HG03457 (cell line): ENCODE data around the gene PRPS2.

Experiments
- ATAC-seq: cut with Tn5 transposase; IDR thresholded peaks from one replicate; pipeline ENCODE4 v1.9.1; 2021; ENCODE audit warnings: moderate number of reproducible peaks; ENCODE audit not compliant: unreplicated experiment

PRPS2 gene

DNA sequence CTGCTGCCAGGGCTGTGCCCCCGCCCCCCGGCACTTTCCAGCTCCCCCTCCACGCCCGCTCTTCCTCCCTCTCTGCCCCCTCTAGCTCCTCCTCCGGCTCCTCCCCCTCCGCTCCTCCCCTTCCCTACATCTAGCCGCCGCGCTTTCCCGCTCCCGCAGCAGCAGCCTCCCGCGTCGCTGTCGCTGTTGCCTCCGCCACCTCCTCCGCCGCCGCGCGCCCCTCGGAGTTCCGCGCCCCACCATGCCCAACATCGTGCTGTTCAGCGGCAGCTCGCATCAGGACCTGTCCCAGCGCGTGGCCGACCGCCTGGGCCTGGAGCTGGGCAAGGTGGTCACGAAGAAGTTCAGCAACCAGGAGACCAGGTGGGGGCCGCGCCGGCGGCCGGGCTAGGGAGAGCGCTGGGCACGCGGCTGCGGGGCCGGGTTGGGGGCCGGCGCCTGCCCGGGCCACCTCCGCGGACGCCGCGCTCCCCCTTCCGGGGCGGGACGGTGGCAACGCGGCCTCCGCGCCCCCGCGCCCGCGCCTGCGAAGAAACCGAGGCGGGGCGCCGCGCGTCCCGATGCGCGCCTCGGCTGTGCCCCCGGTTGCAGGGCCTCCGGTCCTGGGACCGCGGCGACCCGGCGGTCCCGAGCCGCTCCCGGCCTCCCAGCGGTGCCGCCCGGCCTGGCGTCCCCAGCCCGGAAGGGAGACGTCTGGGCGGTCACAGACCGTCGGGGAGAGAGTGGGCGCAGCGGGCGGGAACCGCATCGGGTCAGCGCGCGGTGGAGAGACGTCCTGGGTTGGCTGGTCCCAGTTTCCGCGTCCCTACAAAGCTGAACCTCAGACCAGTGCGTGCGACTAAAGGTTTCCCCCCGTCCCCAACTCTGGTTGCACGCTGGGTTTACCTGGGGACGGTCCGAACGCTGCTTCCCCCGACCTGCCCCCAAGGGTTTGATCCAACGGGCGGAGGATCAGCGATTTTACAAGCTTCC lies at the start of gene PRPS2:
PRPS2 (plus strand) TSS at position 156 of the 972 bp plus-strand sequence; CDS start at position 242, 86 bp downstream.
- ATAC-seq: peak; percentile 61

DNA sequence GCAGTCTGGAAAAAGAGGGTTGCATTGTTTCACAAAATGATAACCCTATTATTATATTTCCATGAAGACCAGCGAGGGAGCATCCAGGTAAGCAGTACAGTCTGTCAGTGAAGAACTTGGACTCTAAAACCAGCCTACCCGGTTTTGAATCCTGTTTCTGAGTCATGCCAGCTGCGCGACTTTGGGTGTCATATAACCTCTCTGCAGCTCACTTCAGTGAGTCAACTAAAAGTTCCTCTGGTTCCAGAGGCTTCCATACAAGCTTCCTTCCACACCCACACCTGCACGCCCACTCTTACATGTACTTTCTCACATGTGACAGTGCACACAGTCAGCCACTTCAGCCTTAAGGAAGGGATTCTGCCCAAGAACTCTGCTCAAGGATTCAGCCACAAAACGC lies 49.8 kb upstream of the PRPS2 start:
- ATAC-seq: no peak

DNA sequence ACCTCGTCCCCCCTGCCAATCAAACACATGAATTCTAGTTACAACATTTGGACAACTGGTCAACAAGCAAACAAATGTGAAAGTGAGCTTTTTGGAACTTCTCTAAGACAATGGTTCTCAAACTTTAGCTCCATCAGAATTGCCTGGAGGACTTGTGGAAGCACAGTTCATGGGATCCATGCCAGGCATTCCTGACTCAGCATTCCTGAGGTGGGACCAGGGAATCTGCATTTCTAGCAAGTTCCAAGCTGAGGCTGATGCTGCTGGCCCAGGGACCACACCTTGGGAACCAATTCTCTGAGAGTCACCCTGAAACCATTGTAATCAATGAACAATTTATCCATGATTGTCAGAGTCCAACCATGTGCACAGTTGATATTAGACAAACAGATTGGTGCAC lies 43.8 kb upstream of the PRPS2 start:
- ATAC-seq: no peak

DNA sequence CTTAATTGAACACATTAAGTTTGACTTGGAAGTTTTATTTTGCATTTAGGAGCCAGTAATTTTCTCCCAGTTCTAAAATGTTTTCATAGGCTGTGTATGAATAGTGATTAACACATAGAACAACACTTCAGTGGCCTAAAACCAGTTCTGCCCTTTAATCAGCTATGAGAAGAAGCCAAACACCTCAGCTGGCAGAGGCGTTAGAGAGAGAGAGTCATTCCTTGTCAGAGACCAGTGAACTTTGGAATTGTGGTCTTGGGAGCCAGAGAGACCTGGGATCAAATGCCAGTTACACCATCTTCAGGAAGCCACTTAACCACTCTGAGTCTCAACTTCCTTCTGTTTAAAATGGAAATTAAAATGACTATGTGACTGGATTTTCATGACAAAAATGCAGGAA lies 39.3 kb upstream of the PRPS2 start:
- no peak for ATAC-seq

DNA sequence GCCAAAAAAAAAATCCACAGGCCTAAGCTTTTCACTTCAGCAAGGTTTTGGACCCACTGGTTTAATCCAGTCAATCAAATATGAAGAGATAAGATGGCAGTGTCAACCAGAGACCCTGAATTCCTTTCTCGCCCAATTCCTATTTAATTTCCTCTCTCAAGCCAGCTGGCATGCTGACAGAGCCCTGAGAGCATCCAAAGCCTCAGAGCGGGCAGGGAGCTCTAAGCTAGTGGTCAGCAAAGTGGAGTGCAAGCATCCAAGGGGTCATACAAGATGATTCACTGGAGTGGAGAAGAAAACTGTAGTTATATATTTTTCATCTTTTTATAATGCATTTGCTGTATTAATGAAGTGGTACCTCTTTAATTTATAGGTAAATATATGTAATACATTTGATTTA lies 37.8 kb upstream of the PRPS2 start:
- no peak for ATAC-seq

DNA sequence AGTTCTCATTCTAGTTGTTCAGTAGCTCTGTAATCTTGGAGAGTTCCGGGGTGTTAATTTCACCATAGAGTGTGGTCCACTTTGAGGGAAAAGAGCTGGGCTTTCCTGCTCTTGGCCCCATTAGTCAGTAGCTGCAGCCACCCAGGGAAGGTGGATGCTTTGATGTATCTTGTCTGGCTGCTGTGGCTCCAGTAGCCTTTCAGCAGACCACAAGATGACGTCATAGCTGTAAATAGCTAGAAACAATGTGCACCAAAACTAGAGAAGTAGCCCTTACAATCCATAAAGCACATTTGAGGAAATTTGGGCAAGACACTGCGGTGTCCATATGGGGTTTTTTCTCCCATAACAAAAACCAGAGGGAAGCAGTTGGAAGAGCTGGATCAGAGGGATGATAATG lies 32.9 kb upstream of the PRPS2 start:
- no peak for ATAC-seq

DNA sequence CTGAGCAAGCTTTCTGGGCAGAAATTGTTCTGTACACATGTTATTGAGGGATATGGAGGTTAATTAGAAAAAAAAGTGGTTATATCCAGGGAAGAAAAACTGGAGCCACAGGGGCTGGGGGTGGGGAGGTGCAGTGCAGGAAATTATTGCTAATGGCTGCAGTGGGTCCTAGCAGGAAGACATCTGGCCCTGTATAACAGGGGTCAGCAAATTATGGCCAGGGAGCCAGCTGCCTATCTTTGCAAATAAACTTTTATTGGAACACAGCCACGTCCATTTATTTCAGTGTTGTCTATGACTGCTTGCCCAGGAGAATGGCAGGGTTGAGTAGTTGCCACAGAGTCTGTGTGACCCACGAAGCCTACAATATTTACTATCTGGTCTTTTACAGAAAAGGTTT lies 23.4 kb upstream of the PRPS2 start:
- ATAC-seq: no peak

DNA sequence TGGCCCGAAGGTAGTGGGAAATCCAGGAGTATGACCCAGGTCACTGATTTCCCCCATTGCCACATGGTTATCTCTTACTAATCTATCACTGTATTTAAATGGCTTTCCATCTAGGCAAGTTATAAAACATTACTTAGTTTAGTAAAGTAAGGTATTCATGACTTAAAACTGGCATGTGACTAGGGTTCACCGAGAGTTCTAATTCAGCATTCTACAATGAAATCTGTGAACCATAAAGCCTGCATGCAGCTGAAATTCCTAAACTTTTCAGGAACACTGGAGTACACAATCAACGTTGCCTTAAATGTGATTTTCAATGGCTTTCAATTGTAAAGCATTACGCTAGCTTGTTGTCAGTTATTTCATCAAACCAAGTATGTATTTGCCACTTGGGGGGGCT lies 22.7 kb upstream of the PRPS2 start:
- no peak for ATAC-seq

DNA sequence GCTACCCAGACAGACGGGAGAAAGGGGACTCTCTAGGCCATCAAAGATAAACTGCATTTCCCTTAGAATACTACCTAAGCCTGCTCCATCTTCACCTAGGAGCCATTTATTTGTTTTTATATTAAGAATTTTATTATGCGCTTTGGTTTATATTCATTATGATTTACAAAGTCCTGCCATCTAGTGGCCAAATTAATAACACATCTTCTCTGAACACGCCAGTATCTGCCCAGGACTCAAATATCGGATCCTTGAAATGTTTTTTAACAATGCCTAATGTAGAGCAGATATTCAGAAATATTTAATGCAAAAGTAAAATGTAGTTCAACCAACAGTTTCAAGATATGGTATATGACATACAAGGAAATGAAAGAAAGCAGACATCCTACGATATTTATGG lies 20.8 kb upstream of the PRPS2 start:
- no peak for ATAC-seq

DNA sequence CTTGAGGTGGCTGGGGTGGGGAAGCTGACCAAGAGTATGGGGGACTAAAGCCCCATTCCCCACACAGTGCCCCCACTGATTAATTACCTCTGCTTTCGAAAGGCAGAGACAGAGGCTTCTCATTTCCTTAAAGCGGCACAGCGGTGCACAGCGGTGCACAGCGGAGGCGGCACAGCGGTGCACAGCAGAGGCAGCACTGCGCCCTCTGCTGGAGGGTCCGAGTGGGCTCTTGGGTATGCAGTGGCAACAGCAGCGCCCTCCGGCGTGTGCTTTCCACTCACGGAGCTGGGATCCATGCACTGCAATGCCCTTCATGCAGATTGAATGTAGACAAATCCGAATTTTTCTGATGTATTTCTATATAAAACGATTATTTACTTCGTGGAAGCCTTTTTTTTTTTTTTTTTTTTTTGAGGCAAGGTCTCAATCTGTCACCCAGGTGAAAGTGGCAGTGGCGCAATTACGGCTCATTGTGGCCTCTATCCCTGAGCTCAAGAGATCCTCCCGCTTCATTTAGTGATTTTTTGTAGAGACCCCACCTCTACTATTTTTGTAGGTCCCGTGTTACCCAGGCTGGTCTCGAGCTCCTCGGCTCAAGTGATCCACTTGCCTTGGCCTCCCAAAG lies 19.7 kb upstream of the PRPS2 start:
- peak; percentile 96 for ATAC-seq

DNA sequence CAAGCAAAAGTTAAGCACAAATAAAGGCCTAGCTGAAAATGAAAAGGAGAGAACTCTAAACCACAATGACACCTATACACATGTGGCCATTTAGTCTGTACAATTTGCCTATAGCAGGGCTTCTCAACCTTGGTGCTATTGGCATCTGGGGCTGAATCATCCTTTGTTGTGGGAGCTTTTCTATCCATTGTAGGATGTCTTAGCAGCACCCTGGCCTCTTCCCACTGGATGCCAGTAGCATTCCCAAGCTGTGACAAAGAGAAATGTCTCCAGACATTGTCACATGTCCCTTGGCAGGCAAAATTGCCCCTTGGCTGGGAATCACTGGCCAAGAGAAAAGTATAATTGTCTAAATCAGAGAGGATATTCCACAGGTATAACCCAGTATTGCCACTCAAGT lies 13.5 kb upstream of the PRPS2 start:
- no peak for ATAC-seq

DNA sequence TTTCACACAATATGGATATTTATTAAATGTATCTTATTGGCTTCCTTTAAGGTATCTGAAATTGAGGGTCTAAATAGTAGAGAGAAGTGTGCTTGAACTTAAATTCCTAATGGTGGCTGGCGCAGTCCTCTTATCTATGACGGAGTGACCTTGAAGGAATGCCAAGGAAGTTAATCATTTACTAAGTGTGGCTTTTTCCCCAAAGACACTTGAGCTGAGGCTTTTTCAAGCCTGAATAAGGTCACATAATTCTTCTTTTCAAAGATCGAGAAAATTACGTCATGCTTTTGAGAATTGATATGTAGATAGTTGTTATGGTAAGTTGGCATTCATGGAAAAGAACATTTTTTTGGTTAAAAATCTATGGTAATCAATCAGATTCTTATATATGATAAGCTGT lies 11.7 kb upstream of the PRPS2 start:
- no peak for ATAC-seq

DNA sequence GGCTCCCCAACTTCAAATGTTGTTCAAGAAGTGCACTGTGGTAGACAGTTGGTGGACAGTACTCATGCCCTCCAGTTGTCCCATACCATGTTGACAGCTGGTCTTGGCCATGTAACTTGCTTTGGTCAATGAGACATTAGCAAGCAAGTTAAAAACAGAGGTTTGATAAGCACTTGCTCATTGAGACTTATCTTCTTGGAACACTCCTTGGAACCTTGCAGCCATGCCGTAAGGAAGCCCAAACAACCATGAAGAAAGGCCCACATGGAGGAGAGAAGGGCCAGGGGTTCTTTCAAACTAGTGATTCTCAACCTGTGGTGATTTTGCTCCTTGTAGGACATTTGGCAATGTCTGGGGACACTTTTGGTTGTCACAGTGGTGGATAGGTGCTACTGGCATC lies 2.6 kb upstream of the PRPS2 start:
- ATAC-seq: no peak

DNA sequence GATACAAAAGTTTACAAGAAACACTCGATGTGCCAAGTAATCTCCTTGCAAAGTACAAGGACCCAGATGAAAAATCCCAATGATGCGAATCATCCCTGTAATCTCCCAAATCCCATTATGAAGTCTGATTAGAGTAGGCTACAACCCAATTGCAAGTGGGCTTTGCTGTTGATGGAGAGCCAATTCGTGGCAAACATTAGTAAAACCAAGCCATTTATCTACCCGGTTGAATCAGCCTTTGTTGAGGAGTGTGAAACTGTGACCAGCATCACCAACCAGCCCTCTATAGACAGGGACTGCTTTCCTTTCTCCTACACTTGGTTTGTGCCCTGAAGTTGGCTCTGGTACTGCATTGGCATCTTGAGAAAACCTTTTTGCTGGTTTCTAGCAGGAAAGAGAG lies 1.2 kb upstream of the PRPS2 start:
- ATAC-seq: no peak

DNA sequence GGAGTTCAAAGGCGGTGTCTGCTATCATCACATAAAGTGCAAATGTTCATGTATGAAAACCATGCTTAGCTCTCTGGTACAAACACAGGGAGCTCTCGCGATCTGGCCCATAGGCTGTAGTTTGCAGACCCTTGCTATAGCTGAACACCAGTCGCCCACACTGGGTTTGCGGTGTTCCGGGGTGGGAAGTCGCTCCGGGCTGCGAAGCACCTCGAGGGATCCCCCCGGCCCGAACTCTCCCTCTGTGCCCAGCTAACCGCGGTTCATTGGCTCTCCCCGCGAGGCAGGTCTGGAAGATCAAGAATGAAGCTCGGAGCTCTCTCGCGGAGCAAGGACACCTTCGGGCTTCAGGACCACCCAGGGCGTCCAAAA lies 341 bp upstream of the PRPS2 start:
- ATAC-seq: no peak

DNA sequence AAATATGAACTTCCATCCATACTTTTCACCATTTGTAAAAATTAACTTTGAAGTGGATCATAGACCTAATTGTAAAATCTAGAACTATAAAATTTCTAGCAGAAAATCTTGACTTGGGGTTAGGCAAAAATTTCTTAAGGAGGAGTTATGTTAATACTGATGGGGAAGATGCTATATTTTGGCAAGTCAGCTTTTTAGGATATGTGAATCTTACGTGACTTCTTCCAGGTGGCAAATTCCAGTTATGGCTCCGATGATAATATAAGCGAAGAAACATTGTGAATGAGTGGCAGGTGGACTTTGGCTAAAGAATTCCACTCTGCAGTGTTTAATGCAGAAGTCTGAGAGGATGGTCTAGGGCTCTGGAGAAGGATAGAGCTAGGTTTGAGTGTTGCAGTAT lies 1.5 kb downstream of the PRPS2 start:
- no peak for ATAC-seq

DNA sequence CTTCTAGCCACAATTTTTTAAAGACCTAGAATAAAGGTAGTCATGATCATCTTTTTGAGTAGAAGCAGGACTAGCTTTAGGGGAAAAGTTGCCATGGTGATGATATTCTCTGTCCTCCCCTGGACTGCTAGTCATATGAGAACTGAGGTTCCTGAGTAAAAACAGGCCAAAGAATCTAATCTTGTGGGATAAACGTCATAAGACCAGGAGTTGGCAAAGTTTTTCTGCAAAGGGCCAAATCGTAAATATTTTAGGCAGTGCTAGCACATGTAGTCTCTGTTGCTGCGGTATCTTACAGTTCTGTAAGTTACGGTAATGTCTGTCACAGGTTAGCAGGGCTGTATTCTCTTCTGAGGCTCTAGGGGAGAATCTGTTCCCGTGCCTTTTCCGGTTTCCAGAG lies 3.4 kb downstream of the PRPS2 start:
- ATAC-seq: no peak

DNA sequence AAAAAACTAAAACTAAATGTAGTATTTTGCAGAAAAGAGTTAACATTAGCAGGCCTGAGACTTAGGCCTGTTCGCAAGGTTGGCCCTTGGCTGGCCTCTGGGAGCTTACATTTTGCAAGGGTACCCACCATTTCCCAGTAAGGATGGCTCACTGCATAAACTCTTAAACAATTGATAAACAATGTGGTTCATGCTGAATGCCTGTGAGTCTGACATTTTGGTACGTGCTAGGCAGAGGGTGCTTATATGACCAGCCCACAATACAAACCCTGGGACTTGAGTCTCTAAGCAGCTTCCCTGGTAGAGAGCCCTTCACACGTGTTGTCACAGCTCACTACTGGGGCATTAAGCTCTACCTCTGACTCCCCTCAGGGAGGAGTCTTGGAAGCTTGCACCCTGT lies 7.4 kb downstream of the PRPS2 start:
- no peak for ATAC-seq

DNA sequence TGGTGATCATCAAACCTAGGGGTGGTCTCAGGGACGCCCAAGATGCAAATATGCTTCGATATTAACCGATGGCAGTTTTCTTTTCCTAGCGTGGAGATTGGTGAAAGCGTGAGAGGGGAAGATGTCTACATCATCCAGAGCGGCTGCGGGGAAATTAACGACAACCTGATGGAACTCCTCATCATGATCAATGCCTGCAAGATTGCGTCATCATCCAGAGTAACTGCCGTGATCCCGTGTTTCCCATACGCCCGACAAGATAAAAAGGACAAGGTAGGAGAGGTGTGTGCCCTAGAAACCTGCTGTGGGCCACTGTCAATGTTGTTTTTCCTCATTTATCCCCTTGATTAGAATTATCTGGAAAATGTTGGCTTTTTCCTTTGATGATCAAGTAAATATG lies 7.9 kb downstream of the PRPS2 start:
- ATAC-seq: no peak

DNA sequence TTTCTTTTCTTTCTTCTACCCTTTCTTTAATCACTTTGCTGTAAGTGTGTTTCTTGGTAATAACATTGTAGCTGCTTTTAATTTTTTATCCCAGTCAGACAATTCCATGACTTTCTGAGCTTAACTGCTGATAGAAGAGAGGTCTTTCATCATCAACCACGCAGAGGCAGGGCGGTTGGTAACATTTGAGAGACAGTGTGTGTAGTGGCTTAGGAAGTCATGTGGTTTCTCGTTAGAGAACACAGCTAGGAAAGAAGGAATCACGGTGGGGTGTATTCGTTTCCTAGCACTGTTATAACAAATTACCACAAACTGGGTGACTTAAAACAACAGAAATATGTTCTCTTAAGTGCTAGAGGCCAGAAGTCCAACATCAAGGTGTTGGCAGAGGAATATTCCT lies 11.5 kb downstream of the PRPS2 start:
- ATAC-seq: no peak

DNA sequence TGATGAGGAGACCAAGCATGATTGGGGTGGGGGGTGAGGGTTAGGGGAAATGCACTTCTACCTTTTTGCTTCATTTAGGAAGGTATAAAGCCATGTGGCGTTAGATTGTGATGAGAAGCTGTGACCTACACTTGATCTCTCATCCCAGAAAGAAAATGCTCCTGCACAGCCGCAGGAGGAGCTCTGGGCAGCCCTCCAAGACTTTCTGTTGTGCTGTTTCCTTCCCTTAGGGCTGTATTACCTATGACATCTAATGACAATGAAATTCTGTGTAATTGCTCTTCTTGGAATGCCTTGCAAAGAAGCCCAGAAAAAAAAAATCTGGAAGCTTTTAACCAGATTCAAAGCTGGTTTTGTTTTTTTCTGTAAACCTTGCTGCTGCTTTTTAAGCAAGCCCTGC lies 13.4 kb downstream of the PRPS2 start:
- ATAC-seq: no peak

DNA sequence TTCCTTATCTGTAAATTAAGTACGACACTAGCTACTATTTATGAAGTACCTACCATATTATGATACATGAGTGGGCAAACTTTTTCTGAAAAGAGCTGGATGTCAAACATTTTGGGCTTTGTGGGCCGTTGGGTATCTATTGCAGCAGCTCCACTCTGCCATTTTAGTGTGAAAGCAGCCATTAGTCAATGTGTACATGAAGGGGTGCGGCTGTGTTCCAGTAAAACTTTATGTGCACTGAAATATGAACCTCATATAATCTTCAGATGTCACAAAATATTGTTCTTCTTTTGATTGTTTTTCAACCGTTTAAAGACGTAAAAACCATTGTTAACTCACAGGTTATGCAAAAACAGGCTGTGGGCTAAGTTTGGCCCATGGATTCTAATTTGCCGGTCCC lies 14.1 kb downstream of the PRPS2 start:
- ATAC-seq: no peak

DNA sequence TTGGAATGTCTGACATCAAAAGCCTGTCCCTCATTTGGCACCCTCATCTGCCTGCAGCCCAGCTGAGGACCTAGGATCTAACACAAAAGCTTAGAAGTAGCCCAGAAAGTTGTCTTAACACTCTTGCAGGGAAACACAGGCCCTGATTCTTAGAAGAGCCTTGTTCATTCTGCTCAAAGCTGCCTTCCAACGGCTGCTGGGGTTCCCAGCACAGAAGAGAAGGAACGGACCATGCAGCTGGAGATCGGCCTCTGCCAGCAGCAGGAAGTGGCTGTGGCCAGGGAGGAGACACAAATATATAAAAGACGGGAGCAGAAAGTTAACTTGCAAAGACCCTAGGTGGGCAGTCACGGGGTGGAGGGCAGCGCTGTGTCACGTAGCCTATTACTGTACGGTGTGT lies 20.4 kb downstream of the PRPS2 start:
- ATAC-seq: no peak
